H1 (cell line): ENCODE results near the gene FLVCR2. TPM values are rescaled to one million over a fixed set of nuclear protein-coding genes. Genes with fewer than 3 reads are reported as not detected.

Experiments
- CTBP2 ChIP-seq: IDR thresholded peaks from 2 replicates; pipeline ENCODE4 v1.7.0; 2011; ENCODE audit warnings: borderline replicate concordance, mild to moderate bottlenecking, moderate library complexity, mixed read lengths, low read length; ENCODE audit not compliant: insufficient read depth, insufficient read length
- MAFK ChIP-seq: IDR thresholded peaks from 2 replicates; pipeline ENCODE4 v1.6.1; 2012; ENCODE audit warnings: low read depth, mild to moderate bottlenecking, improper control_type of control experiment, low read length
- RBBP5 ChIP-seq: IDR thresholded peaks from 2 replicates; pipeline ENCODE4 v1.7.1; 2012; ENCODE audit warnings: low read depth, mild to moderate bottlenecking, inconsistent platforms, low read length, moderate library complexity, borderline replicate concordance
- polyA plus RNA-seq, 7 experiments: library from polyadenylated mRNA; depleted of rRNA in 3 of 7; stranded (reverse) in 5 of 7; unstranded in 2 of 7; fragments of >200 nt in 5 of 7; fragments of 200-250 nt in 2 of 7; gene quantifications; 1 replicate in 5 of 7; 2 replicates in 1 of 7; 4 replicates in 1 of 7; pipeline versions ENCODE4 v1.2.1 to v1.2.3, GENCODE V29; 2011 to 2013; ENCODE audit warnings: missing spikeins in 2 of 7, mixed read lengths in 2 of 7
- total RNA-seq: library from RNA; stranded (reverse); fragmentation: NEBNext Ultra II Directional; extraction: Animal tissue kit (Norgen Biotek cat#: 25700); gene quantifications from 2 replicates; pipeline ENCODE4 v1.2.1, GENCODE V29; 2021

FLVCR2 gene
- total and polyA plus RNA-seq, 2 of the 8 experiments (the other 6 are each of a cell fraction or from before 2014, with no cell fraction given) = 7.1 to 8.2 TPM

GRCh38 chr14:75650253-75651058 lies 72.0 kb downstream of the FLVCR2 start (continued):
- TF ChIP-seq MAFK (no peak), RBBP5 (no peak), CTBP2 (no peak)
